GM18868 (cell line): Measurements from ENCODE around the gene TRIM15.
"Not testable (repeated sequence)": the region's sequence is repeated elsewhere in the genome, so short reads cannot be mapped to it uniquely, and the experiment has no call there.

ENCODE experiments used
- ATAC-seq: cut with Tn5 transposase; IDR thresholded peaks from one replicate; pipeline ENCODE4 v1.9.1; 2021; ENCODE audit warnings: mild to moderate bottlenecking, moderate library complexity; ENCODE audit not compliant: unreplicated experiment

TRIM15 gene

DNA sequence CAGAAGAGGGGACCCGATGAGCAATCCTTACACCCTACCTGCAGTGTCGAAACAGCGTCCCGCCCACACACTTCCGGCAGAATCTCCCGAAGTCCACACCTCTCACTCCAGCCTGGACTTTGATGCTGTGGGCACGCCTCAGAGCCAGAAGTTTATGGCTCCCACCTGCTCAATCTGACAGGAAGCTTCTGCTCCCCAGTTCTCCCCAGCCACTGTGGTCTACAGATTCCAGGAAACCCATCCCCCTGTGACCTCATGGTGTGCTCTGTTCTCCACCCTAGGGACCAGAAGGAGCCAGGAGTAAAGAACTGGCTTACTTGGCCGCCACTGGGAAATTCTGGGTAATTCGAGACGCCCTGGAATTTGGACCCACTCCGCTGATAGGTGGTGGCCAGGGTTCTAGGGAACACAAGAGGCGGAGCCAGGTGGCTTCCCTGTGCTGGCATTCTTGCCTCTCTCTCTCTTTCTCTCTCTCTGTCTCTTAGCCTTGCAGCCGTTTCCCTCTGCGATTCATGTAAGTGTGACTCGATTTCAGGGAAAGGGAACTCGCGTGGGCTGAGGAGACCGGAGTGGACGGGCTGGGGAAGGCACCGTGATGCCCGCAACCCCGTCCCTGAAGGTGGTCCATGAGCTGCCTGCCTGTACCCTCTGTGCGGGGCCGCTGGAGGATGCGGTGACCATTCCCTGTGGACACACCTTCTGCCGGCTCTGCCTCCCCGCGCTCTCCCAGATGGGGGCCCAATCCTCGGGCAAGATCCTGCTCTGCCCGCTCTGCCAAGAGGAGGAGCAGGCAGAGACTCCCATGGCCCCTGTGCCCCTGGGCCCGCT is at the start of gene TRIM15:
TSS of gene TRIM15 (plus strand) at position 457 of the 828 bp plus-strand sequence. CDS start at position 596, 139 bp downstream.
- ATAC-seq, result no peak

DNA sequence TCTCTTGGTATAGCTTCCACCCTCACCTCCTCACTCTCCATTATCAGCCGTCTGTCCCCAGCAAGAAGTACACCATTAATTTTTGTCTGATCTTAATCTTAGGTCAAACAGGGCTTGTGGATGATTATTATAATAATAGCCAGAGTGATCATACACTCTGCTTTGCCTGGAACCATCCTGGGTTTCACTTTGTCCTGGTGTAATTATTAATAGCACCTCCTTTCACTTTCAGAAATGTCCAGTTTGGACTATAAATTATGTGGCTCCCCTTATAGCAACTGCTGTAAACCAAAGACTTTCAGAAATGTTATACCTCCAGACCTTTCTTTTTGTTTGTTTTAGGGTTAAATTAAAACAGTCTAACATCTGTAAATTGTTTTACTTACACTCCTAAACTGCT is 49.5 kb upstream of the TRIM15 start:
- ATAC-seq, result no peak

DNA sequence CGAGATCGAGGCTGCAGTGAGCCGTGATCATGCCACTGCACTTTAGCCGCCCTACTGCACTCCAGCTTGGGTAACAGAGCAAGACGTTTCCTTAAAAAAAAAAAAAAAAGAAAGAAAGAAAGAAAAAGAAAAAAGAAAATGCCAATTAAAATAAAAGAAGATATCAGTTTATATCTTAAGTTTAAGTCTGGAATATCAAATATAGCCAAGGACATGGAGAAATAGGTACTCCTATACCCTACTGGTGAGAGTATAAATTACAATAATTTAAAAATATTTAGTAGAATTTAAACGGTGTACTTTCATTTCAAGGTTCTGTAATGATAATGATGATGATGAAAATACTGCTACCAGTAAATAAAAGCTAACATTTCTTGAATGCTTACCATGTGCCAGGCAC is 46.6 kb upstream of the TRIM15 start:
- ATAC-seq, result no peak

DNA sequence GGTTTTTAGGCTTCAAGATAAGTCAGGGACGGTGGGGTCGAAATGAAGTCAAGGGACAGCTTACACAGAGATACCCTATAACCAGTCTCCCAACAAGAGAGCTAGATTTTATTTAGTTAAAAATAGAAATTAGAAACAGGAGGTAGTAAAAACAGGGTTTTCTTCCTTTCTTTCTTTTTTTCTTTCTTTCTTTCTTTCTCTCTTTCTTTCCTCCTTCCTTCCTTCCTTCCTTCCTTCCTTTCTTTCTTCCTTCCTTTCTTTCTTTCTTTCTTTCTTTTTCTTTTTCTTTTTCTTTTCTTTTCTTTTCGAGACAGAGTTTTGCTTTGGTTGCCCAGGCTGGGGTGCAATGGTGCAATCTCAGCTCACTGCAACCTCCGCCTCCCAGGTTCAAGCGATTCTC is 44.7 kb upstream of the TRIM15 start:
- ATAC-seq, result not testable (repeated sequence)

DNA sequence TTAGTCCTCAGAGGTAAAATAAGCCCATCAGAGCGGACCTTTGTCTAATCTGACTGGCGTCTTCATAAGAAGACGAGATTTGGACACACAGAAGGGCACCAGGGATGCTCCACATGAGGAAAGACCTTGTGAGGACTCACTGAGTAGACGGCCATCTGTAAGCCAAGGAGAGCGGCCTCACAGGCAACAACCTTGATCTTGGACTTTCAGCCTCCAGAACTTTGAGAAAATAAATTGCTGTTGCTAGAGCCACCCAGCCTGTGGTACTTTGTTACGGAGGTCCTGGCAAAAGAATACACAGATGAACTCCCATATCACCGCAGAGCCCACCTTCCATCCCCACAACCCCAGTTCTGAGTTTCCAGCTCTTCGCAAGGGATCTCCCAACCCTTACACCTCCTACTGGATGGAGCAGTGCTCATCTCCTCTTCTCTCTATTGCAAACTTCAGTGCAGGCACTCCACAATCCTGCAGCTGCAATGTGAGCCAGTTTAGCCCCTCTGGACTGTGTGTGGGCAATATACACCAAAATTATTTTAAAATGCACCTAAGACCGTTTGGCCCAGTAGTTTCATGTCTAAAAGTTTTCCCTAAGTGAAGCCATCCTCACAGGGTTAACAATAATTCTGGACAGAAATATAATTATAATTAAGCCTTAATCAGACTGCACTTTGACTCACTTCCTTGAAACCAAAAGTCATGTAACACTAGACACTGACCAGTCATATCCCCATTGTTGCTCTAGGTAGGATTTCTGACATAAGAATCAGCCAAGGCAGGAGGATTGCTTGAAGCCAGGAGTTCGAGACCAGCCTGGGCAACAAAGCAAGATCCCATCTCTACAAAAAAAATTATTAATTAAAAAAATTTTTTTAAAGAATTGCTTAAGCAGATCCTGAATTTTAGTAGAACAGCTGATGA is 41.6 kb upstream of the TRIM15 start:
- no peak for ATAC-seq

DNA sequence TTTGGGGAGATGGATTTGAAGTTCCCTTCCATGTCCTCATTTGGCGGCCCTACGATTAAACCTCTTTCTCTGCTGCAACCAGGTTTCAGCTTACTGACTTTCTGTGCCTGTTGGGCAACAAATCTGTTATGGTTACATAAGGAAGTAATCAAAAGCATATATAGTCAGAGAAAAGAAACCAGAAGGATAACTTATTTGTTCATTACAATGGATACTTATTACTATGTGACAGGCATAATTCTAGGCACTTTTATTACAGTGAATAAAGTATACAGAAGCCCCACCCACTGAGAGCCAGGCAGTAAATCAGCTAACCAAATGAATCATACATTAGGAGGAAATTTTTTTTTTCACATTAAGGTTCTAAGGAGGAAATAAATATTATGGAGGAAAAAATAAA is 40.8 kb upstream of the TRIM15 start:
- no peak for ATAC-seq

DNA sequence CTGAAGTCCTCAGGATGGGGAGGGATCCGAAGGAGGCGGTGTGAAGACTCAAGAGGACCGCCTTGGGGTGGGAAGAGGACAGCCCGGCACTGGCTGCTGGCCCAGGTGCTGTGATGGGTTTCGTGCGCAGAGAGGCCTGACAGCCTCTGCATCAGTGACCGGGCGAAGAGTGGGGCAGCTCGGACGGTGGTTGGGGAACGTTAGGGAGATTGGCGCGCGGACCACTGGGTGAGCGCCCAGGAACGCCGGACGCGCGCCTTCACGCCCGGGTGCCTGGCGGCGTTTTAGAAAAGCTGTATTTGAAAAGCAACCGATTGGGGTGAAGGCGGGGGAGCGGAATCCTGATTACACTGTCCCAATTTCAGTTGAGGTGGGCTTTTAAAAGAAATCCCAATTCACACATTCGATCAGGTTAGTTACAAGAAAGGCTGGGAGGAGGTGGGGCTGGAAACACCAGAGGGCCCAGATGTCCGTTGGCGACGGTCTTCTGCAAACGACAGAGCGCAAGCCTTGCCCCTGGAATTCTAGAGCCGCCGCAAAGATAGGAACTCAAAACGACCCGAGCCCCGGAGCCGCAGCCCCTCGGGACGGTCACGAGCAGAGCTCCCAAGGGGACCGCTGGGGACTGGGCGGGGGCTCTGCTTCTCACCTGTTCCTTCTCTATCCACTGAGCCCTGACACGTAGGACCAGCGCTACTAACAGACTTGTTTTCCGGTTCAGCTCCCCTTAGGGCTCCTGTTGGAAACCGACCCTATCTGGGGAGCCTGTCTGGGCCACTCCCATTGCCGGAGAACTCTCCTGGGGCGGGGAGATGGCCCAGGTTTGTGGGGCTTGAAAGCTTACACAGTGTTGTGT is 35.9 kb upstream of the TRIM15 start:
- ATAC-seq, result no peak

DNA sequence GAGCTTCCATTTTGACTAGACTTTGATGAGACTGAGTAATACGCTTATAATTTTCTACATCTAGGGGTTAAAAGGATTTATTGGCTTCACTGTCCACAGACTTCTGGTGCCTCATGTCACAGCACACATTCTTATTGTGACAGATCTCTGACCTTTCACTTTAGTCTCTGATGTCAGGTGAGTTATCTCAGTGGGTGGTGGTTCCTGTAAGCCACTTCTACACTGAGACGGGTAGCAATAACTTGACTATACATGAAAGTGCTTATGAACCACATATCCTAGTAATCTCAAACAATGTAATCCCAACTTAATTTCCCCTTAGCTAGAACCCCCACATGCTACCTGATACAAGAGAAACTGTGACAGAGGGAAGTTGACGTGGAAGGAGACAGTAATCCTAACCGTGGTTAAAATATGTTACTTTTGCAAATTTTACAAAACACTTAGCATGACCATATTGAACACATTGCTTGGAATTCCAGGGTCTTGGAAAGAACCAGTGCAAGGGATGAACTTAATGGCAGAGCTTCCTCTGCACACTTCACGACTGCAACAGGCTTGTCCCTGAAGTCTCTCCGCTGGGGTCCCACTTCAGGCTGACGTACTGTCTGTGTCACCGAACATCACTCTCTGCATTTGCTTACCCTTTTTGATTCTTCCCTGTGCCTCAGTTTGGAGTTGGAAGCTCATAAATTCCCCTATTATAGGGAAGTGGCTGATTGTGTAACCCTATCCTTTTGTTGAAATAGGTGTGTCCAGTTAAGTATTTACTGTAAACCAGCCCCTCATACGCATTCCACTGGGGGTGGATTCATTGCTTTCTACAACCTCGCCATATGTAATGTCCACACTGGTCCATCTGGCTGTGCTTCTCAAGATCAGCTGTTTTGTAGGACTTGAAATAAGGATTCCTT is 33.8 kb upstream of the TRIM15 start:
- no peak for ATAC-seq

DNA sequence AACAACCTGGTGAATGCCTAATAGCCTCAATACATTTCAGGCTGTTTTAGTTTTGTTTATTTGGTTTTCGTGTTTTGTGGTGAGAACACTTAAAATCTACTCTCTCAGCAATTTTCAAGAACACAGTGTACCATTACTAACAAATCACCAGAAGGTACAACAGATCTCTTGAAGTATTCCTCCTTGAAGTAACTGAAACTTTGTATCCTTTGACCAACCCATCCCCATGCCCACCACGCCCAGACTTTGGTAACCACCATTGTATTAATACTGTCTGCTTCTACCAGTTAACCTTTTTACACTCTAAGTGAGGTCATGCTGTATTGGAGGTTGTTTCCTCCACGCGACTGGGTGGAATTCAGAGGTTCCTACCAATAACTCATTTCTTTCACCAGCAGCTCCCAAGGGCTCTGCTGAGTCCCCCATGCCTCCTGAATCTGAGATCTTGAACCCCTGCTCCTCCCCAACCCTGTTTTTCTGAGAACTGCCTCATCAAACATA is 33.1 kb upstream of the TRIM15 start:
- no peak for ATAC-seq

DNA sequence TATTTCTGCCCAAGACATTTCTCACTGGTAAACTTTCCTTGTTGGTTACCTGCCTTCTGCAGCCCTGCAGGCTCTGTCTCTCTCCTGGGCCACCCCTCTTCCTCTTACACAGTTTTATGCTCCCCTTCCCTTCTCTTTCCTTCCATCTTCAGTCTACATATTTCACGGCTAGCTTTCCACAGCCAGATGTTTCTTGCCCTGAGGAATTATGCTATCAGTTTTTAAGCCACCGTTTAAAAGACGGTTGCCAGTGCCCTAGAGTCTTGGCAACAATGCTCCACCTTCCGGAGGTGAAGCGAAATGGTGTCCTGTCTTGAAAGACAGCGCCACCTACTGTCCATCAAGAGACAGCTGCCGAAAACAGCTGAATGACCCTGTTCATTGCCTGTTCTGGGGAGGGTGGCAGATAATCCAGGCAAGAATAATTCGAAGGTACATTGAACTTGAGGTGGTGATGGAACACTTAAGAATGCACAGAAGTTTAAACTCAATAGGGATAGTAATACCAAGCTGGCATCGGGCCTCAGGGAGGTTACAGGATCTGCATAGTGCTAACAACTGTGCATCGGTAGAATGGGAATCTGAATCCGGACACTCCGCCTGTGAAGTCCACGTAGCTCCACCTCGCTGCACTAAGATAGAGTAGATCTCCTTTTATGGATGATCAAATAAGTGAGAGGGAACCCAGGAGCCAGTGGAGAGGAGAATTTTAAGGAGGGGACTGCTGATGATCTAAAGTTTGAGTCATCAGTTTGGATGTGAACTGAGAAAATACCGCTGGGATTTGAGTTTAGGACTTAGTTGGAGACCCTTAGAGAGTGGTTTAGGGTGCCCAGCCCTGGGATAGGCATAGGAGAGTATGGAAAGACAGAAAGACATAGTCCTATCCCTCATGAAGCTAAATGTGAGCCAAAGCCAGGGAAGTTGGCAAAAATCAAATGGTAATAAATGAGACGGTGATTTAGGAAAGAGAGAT is 32.2 kb upstream of the TRIM15 start:
- ATAC-seq, result peak; percentile 56

DNA sequence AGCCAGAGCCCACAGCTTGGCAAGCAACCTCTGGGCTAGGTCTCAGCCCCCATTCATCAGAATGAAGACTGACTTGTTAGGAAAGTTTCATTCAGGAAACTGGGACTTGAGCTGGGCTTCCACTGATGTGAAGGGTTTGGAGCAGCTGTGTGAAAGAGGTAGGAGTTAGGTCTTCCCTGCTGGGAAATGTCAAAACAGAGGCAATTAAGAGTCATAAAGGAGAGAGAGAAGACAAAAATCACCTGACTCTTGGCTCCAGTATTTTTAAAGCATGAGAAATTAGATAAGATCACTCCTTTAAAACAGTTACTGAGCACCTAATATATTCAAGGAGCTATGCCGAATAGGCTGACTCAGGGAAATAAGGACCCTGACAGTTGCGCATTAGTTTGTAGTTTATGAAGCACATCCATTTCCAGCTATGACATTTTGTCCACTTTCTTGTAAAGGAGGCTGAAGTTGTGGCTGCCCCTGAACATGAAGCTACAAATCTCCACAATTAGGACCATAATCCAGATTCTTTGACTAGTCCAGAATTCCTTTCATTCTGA is 31.3 kb upstream of the TRIM15 start:
- no peak for ATAC-seq

DNA sequence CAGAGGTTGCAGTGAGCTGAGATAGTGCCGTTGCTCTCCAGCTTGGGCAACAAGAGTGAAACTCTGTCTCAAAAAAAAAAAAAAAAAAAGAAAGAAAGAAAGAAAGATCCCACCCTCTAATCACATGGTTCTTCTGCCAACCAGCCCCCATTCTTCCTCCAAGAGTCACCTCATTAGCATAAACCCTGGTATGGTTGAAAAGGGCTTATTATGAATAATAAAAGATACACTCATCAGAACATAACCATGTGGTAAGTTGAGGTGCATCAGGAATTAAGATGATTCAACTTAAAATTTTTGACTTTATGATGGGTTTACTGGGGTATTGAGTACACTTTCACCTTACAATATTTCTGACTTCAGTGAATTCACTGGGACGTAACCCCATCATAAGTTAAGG is 28.2 kb upstream of the TRIM15 start:
- no peak for ATAC-seq

DNA sequence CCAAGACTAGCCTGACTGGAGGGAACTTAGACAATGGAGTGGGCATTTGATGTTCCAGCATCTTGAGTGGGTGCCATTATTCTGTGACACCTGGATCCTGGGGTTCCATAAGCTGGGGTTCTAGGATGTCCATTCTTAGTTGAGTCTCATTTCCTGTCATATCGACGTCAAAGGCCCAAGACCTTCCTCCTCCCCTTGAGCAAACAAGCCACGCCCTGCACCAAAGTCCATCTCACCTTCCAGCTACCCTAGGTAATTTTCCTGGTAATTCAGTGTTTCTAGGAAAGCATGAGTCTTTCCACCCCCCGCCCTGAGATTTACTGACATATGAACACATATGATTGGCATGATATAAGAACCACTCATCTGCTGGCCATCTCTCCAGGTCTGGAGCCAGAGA is 27.6 kb upstream of the TRIM15 start, which contains the start of gene TRIM40:
TSS of gene TRIM40 (plus strand) at position 384 of the 400 bp plus-strand sequence. CDS start 897 bp downstream, outside the sequence.
- no peak for ATAC-seq

DNA sequence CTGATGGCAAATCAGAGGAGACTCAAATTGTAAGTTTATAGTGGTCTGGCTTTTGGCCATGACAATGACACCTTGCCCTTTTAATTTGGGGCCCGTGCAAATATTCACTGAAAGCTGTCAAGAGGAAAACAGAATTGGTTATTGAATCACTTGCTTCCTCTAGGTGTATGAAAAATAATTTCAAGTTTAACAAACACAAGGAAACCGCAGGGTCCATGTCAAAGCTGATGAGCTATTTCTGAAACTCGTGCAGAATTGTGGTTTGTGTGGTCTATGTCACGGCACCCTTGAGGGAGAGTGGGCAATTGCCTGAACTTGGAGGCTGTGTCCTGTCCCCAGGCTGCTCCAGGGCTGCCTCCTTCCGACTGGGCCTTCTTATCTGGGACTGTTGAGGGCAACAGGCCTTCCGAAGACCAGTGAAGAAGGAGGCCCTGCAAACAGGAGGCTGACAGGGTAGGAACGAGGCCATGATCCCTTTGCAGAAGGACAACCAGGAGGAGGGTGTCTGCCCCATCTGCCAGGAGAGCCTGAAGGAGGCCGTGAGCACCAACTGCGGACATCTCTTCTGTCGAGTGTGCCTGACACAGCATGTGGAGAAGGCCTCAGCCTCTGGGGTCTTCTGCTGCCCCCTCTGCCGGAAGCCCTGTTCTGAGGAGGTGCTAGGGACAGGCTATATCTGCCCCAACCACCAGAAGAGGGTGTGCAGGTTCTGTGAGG is 26.6 kb upstream of the TRIM15 start:
- no peak for ATAC-seq

DNA sequence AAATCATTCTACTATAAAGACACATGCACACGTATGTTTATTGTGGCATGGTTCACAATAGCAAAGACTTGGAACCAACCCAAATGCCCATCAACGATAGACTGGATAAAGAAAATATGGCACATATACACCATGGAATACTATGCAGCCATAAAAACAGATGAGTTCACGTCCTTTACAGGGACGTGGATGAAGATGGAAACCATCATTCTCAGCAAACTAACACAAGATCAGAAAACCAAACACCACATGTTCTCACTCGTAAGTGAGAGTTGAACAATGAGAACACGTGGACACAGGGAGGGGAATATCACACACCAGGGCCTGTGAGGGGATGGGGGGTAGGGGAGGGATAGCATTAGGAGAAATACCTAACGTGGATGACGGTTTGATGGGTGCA is 23.1 kb upstream of the TRIM15 start:
- ATAC-seq, result not testable (repeated sequence)

DNA sequence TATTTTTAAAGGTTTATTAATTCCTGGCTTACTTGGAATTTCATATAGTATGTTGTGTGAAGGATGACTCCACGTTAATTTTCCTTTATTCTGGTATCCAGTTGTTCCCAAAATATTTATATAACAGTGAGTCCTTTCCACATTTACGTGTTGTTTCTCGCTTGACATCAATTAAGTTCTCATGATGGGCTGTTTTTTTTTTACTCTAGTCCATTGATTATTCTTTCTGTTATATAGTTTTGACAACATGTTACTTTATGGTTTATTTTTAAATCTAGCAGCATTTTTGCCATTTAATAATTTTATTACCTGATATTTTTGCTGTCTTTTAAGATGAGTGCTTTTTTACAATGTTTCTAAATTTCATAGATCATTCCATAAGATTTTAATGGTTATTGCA is 20.7 kb upstream of the TRIM15 start:
- ATAC-seq, result no peak

DNA sequence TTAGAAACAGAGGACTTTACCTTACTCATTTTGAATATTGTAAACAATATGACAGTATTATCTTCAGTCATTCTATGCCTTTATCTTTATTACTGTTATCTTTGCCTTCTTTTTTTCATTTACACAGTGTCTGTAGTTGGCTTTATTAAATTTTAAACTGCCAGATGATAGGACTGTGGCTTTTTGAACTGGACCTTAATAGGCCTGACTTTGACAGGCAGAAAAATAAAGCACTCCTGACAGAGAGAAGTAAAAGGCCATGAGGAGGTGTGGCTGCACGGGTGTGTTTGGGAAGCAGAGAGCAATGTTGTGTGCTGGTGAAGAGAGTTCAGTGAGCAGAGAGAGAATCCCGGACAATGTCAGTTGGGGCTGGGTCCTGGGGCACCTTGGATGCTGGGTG is 19.6 kb upstream of the TRIM15 start:
- ATAC-seq, result no peak
